Keratinocyte (primary cell): ENCODE results near the gene MDN1.

Experiments used
- EZH2 ChIP-seq: IDR thresholded peaks from one replicate; pipeline ENCODE4 v1.6.1; 2012; ENCODE audit warnings: inconsistent platforms, mild to moderate bottlenecking, low read length, moderate library complexity
- TF ChIP-seq, protein P1 (sequence below), 3 experiments: IDR thresholded peaks in 1 of 3; conservative IDR thresholded peaks in 1 of 3; optimal IDR thresholded peaks in 1 of 3; 2 replicates in 2 of 3; 3 replicates in 1 of 3; pipeline versions ENCODE3 to v1.5.1; 2011; ENCODE audit warnings: low read length in 3 of 3, mild to moderate bottlenecking in 3 of 3, moderate library complexity in 2 of 3, control low read depth in 1 of 3, inconsistent platforms in 1 of 3; ENCODE audit not compliant: insufficient read depth in 2 of 3; ENCODE audit errors: extremely low read depth in 1 of 3

DNA sequence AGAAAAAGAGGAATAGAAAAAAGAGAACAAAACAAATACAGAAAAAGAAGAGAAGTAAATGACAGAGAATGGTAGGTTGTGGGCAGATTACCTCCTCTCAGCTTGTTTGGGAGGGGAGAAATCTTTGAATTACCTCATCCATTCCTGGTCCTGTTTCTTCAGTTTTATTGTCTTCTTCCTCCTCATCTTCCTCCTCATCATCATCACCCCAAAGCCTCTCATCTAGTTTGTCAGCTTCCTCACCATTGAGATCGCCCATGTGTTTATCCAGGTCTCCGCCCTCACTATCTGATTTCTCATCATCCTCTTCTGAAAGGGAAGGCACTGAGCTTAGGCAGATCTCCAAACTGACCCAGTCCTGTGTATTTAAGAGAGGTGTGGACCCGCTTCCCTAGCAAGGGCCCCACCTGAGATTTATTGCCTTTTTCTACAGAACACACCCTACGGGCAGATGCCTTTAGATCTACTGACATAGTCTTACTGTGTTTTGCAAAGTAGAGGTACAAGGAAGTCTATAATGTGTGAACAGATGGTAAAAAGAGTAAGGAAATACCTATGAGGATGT lies 156.9 kb downstream of the MDN1 start:
- TF ChIP-seq, protein P1, sequence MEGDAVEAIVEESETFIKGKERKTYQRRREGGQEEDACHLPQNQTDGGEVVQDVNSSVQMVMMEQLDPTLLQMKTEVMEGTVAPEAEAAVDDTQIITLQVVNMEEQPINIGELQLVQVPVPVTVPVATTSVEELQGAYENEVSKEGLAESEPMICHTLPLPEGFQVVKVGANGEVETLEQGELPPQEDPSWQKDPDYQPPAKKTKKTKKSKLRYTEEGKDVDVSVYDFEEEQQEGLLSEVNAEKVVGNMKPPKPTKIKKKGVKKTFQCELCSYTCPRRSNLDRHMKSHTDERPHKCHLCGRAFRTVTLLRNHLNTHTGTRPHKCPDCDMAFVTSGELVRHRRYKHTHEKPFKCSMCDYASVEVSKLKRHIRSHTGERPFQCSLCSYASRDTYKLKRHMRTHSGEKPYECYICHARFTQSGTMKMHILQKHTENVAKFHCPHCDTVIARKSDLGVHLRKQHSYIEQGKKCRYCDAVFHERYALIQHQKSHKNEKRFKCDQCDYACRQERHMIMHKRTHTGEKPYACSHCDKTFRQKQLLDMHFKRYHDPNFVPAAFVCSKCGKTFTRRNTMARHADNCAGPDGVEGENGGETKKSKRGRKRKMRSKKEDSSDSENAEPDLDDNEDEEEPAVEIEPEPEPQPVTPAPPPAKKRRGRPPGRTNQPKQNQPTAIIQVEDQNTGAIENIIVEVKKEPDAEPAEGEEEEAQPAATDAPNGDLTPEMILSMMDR (optimal IDR thresholded peaks at IDR 0.05 in 1 of 3, IDR thresholded peaks at IDR 0.05 in 1 of 3, conservative IDR thresholded peaks at IDR 0.05 in 1 of 3; ENCODE audit: extremely low read depth in 1 of 3, insufficient read depth in 2 of 3, low read length in 3 of 3) = no peak
- TF ChIP-seq EZH2 = no peak
